GM12891 (cell line): ENCODE data around the gene RYR3.

ENCODE experiments used
- POLR2A ChIP-seq: IDR thresholded peaks from 2 replicates; pipeline ENCODE4 v1.6.1; 2011; ENCODE audit warnings: low read depth, low read length, control low read depth
- SPI1 ChIP-seq: IDR thresholded peaks from 2 replicates; pipeline ENCODE4 v1.6.1; 2011; ENCODE audit warnings: low read depth, low read length, control low read depth
- TAF1 ChIP-seq: IDR thresholded peaks from 2 replicates; pipeline ENCODE4 v1.6.1; 2011; ENCODE audit warnings: low read depth, low read length, control low read depth

- TF ChIP-seq POLR2A = no peak
- no peak for TF ChIP-seq TAF1
- TF ChIP-seq SPI1 = no peak
These were observed 550.0 kb downstream of the RYR3 start for GRCh38 chr15:33860754-33861153.
